ENCODE results near the gene HK1.

GRCh38 chr10:69361303-69361614 is 83.0 kb downstream of the HK1 start:
- TF ChIP-seq CTCF (IDR thresholded peaks at IDR 0.05) (no peak), POLR2A (IDR thresholded peaks at IDR 0.05) (no peak)
